ENCODE data around the gene MORN3.
"Not testable (repeated sequence)": the region's sequence is repeated elsewhere in the genome, so short reads cannot be mapped to it uniquely, and the experiment has no call there.

The MORN3 gene

GRCh38 chr12:121637231-121637914 is 32.1 kb downstream of the MORN3 start:
- peak; percentile 67 for DNase-seq

GRCh38 chr12:121634836-121635235 is 34.6 kb downstream of the MORN3 start:
- no peak for DNase-seq

GRCh38 chr12:121633833-121634196 is 35.6 kb downstream of the MORN3 start:
- DNase-seq, result not testable (repeated sequence)

GRCh38 chr12:121632069-121632970 is 37.1 kb downstream of the MORN3 start:
- no peak for DNase-seq

GRCh38 chr12:121630791-121631355 is 38.6 kb downstream of the MORN3 start:
- no peak for DNase-seq

- no peak for DNase-seq
Measured at GRCh38 chr12:121628536-121628935, 40.9 kb downstream of the MORN3 start.

- DNase-seq, result no peak
Measured at GRCh38 chr12:121628037-121628436, 41.4 kb downstream of the MORN3 start.

GRCh38 chr12:121626853-121627640 is 42.4 kb downstream of the MORN3 start:
- peak; percentile 82 for DNase-seq

- peak; percentile 92 for DNase-seq
Measured at GRCh38 chr12:121626087-121626852, 43.2 kb downstream of the MORN3 start, which contains the start of gene ORAI1. Gene ORAI1, plus strand, starts transcription at chr12:121626530.

- peak; percentile 5 for DNase-seq
Measured at GRCh38 chr12:121620333-121620891, 49.0 kb downstream of the MORN3 start.

- no peak for DNase-seq
Measured at GRCh38 chr12:121618659-121619233, 50.7 kb downstream of the MORN3 start.

GRCh38 chr12:121614872-121615467 is 54.5 kb downstream of the MORN3 start:
- peak; percentile 11 for DNase-seq

- DNase-seq, result no peak
Measured at GRCh38 chr12:121613462-121613861, 56.0 kb downstream of the MORN3 start.

GRCh38 chr12:121611306-121611705 is 58.1 kb downstream of the MORN3 start:
- peak; percentile 14 for DNase-seq

GRCh38 chr12:121610239-121611149 is 59.0 kb downstream of the MORN3 start:
- no peak for DNase-seq

- no peak for DNase-seq
Measured at GRCh38 chr12:121608301-121608700, 61.2 kb downstream of the MORN3 start.

- no peak for DNase-seq
Measured at GRCh38 chr12:121603581-121603980, 65.9 kb downstream of the MORN3 start.

GRCh38 chr12:121602766-121603165 is 66.7 kb downstream of the MORN3 start:
- DNase-seq, result no peak

- no peak for DNase-seq
Measured at GRCh38 chr12:121600702-121601336, 68.6 kb downstream of the MORN3 start.

Measured in CD4-positive, alpha-beta T cell treated with Interferon gamma for 1 hour (primary cell).